ENCODE results near the gene ALPP.
"Not testable (repeated sequence)": the region's sequence is repeated elsewhere in the genome, so short reads cannot be mapped to it uniquely, and the experiment has no call there.

GRCh38 chr2:232331641-232332040, 46.9 kb upstream of the ALPP start:
- not testable (repeated sequence) for TF ChIP-seq CTCF (conservative IDR thresholded peaks at IDR 0.05; ENCODE audit: low read depth, low read length); EZH2 (IDR thresholded peaks at IDR 0.05; ENCODE audit: low read length, unreplicated experiment)

All from PC-3 (cell line).